ENCODE data around the gene ACR.

- no peak for TF ChIP-seq POLR2A (IDR thresholded peaks at IDR 0.05)
- TF ChIP-seq CTCF (IDR thresholded peaks at IDR 0.05): no peak
These were observed 23.3 kb upstream of the ACR start for GRCh38 chr22:50714631-50715179.

All from body of pancreas (tissue), 4 donors.